Neural progenitor cell (in vitro differentiated cells): ENCODE results near the gene KMT2C.

Experiments used
- CTCF ChIP-seq: fragments of 200-600 bp; sonication (generic); IDR thresholded peaks from 2 replicates; pipeline ENCODE4 v1.5.1; 2017; ENCODE audit warnings: antibody characterized with exemption, mild to moderate bottlenecking
- EZH2 ChIP-seq: fragments of 200-600 bp; sonication (generic); IDR thresholded peaks from 2 replicates; pipeline ENCODE4 v1.6.1; 2017; ENCODE audit warnings: antibody characterized with exemption, mild to moderate bottlenecking, moderate library complexity
- EZH2phosphoT487 ChIP-seq: fragments of 200-600 bp; sonication (generic); IDR thresholded peaks from 2 replicates; pipeline ENCODE4 v1.6.1; 2017; ENCODE audit warnings: antibody characterized with exemption

- TF ChIP-seq CTCF (no peak), EZH2 (no peak), EZH2phosphoT487 (no peak)
Measured at GRCh38 chr7:152465119-152465387, 29.2 kb upstream of the KMT2C start.
